Stimulated activated CD8-positive, alpha-beta memory T cell treated with anti-CD3 and anti-CD28 coated beads, Interleukin-4, amount 100 ng/mL, for 24 hours (primary cell): ENCODE measurements around the gene ABHD6.
"Not testable (repeated sequence)": the region's sequence is repeated elsewhere in the genome, so short reads cannot be mapped to it uniquely, and the experiment has no call there.

Source experiments
- DNase-seq: peaks from one replicate; pipeline ENCODE4 v3.0.0-alpha.2; 2020; ENCODE audit warnings: low read depth

Gene ABHD6

DNA sequence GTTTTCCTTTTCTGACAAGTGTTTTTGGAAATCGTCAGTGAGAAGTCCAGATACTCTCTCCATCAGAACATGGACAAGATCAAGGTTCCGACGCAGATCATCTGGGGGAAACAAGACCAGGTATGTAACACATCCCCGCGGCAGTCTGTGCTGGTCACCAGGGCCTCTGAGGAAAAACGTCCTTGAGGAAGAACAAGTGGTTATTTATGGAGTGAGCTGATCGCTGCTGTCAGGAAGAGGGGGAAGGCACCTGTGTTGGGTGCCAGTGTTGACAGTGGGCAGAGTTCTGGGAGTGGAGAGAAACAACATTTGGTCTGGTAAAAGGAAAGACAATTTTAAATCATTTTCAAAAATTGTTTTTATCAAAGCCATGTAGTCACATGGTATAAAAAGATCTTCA is 47.7 kb downstream of the ABHD6 start:
- no peak for DNase-seq

DNA sequence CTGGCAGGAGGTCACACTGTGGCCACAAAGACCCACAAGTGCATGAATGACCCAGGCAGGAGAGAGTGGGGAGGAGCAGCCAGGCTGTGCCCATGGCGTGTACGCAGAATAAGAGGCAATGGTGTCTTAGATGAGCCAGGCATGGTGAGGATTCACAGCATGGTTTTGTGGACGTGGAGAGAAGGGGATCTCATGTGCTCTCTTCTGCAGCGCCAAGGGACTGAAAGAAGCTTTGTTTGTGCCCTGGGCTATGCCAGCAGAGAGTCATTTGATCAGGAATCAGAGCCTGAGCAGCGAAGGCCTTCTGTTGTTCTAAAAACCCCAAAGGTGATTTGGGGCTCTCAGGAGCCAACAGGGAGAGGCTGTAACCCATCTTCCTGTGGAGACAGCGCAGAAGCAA is 49.8 kb downstream of the ABHD6 start:
- no peak for DNase-seq

DNA sequence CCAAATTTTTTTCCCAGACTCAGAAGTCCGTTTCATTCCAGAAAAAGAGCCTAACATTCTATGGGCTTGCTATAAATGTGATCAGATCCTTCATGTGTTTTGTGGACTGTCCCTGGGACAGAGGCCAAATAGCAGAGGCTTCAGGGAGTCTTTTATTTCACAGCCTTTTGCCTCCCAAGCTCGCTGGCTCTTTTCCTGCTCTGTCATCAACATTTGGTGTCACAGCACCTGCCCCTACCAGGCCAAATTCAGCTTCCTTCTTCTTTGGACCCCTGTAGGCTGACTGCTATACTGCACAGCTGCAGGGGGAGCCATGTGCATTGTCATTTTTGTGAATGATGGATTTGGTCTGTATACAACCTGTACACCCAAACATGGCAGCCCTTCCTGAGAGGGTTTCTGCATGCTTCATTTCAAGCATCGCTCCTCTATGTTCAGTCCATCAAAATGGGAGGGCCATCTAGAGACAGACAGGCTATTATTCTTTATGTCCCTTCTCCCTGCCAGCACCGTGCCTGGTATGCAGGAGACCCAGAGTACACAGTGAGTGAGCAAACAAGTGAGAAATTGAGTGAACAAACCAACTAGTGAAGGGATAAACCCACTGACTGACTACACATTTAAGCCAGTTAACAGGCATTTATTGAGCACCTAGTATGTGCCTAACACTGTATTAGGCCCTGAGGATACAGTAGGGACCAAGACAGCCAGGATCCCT is 50.6 kb downstream of the ABHD6 start:
- DNase-seq, result no peak

DNA sequence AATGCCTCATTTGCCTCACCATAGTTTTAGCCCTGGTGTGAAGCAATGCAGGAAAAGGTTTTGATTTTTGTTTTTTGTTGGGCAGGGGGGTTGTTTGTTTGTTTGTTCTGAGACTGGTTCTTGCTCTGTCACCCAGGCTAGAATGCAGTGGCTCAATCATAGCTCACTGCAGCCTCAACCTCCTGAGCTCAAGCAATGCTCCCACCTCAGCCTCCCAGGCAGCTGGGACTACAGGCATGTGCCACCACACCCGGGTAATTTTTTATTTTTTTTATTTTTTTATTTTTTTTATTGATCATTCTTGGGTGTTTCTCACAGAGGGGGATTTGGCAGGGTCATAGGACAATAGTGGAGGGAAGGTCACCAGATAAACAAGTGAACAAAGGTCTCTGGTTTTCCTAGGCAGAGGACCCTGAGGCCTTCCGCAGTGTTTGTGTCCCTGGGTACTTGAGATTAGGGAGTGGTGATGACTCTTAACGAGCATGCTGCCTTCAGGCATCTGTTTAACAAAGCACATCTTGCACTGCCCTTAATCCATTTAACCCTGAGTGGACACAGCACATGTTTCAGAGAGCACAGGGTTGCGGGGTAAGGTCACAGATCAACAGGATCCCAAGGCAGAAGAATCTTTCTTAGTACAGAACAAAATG is 51.5 kb downstream of the ABHD6 start:
- not testable (repeated sequence) for DNase-seq

DNA sequence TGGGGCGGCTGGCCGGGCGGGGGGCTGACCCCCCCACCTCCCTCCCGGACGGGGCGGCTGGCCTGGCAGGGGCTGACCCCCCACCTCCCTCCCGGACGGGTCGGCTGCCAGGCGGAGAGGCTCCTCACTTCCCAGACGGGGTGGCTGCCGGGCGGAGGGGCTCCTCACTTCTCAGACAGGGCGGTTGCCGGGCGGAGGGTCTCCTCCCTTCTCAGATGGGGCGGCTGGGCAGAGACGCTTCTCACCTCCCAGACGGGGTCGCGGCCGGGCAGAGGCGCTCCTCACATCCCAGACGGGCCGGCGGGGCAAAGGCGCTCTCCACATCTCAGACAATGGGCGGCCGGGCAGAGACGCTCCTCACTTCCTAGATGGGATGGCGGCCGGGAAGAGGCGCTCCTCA is 52.9 kb downstream of the ABHD6 start:
- not testable (repeated sequence) for DNase-seq

DNA sequence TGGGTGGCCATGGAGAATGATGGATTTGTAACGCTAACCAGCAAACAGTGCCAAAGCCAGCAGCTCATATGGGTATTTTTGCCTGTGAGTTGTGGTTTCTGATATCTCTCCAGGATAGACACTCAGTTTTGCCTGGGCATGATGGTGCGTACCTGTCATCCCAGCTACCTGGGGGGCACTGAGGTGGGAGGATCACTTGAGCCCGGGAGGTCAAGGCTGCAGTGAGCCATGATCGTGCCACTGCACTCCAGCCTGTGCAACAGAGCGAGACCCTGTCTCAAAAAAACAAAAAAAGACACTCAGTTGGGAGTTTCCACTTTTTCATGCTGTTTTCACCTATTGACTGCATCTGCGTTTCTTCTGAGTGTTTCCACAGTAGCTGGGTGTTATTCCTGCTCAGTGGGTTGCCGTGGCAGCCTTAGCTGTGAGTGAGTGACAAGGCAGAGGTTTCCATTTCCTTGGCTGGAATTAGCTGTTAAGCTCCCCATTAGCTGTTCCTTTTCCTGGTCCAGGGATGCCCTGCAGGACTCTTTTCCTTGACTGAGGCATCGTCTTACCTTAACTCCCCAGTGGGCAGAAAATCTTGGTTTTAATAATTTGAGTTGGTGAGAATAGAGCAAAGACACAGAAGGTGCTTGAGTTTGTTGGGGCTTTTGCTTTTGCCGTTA is 54.2 kb downstream of the ABHD6 start:
- DNase-seq, result no peak

DNA sequence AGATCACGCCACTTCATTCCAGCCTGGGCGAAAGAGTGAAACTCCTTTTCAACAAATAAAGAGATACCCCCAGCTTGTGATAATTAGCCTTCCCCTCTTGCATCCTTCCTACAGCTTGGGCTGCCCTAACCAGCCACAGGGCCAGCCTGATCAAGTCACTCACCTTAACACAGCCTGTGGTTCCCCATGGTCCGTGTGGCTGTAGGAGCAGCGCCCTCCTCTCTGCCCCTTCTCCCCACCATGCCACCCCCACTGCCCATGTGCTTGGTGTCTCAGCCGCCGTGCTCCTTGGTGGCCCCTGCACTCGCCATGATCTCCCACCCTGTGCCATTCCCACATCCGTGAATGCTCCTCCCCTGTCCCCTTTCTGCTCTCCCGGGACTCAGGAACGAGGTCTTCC is 55.3 kb downstream of the ABHD6 start:
- no peak for DNase-seq

DNA sequence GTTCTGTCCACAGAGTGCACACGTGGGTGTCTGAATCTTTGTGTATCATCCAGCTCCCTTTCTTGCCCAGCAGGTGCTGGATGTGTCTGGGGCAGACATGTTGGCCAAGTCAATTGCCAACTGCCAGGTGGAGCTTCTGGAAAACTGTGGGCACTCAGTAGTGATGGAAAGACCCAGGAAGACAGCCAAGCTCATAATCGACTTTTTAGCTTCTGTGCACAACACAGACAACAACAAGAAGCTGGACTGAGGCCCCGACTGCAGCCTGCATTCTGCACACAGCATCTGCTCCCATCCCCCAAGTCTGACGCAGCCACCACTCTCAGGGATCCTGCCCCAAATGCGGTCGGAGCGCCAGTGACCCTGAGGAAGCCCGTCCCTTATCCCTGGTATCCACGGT is 55.9 kb downstream of the ABHD6 start:
- no peak for DNase-seq

DNA sequence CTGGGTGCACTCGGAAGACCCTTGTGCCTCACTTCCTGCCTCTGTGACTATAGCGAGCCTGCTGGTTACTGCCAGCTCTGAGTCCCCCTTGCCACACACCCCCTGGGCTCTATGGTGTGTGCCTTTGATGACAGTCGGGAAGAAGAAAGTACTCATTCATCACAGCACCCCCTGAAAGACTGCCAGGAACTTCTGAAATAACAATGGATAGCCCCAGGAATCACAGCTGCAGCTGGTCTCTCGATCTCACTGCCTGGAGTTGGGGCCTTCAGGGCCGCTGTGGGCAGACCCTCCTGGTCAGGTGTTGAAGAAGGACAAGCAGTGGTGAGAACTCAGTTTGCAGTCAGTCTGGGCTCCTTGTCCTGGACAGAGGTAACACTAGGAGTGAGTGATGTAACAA is 58.7 kb downstream of the ABHD6 start:
- no peak for DNase-seq

DNA sequence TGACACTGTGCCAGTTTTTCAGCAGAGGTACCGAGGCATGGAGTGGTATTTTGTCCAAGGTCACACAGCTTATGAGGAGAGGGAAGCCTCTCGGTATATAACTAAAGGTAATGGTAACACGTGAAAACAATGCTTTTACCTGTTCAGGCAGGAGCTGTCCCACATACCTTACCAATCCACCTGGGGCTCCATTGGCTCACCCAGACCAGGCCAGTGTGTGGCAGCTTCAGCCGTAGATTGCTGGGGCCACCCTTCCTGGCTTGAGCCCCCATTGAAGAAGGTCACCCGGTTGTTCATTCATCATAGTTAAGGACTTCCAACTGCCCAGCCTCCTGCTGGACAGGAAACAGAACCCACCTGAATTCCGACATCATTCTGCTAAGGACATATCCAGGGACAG is 59.3 kb downstream of the ABHD6 start:
- DNase-seq, result no peak

DNA sequence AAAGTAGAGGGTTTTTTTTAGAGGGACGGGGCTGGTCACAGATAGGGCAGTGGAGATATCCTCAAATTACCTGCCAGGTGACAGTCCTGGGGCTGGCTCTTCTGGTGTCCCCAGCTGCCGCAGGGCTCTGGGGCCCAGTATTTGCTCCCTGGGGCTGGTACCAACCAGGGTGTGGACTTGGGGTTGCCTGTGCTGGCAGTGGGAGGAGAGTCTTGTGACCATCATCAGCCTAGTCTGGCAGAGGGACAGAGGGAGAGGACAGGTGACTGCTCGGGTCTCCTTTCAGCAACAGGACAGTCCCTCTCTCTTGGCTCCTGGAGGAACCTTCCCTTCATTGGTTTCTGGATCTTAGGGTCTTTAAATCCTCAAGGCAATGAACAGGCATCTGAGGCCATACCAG is 60.6 kb downstream of the ABHD6 start:
- DNase-seq, result no peak

DNA sequence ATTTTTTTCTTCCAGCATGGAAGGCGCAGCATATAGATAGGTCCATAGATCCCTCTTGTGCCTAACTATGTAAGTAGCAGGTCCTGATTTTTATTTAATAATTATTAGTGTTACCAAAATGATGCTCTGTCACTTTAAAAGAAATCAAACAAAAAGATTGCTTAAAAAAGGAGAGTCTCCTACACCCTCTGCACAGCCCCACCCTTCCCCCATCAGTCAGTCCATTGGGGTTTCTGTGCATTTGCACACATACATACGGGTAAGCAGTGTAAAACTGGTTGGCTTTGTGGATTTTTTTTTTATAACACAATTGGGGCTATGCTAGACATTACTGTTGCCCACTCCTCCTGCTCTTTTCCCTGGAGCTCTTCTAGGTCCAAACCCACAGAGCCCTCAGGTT is 61.5 kb downstream of the ABHD6 start:
- no peak for DNase-seq

DNA sequence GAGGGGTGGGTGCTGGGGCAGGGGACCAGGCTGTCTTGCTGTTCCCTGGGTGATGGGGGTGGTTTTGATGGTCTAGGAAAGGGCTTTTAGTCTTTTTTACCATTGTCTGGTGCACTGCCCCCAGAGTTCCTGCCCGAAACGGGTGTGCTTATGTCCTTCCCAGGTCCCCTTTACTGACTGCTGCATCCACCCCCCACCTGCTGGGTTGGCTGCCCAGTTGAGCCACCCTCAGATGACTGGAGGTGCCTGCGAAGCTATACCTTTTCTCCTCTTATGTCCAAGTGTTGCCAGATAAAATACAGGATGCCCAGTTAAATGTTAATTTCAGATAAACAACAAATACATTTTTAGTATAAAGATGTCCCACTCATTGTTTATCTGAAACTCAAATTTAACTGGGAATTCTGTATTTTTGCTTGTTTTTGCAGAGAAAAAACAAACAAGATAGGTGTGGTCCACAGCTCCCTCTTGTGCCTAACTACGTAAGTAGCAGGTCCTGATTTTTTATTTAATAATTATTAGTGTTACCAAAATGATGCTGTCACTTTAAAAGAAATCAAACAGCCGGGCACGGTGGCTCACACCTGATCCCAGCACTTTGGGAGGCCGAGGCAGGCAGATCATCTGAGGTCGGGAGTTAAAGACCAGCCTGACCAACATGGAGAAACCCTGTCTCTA is 62.4 kb downstream of the ABHD6 start:
- DNase-seq, result no peak

DNA sequence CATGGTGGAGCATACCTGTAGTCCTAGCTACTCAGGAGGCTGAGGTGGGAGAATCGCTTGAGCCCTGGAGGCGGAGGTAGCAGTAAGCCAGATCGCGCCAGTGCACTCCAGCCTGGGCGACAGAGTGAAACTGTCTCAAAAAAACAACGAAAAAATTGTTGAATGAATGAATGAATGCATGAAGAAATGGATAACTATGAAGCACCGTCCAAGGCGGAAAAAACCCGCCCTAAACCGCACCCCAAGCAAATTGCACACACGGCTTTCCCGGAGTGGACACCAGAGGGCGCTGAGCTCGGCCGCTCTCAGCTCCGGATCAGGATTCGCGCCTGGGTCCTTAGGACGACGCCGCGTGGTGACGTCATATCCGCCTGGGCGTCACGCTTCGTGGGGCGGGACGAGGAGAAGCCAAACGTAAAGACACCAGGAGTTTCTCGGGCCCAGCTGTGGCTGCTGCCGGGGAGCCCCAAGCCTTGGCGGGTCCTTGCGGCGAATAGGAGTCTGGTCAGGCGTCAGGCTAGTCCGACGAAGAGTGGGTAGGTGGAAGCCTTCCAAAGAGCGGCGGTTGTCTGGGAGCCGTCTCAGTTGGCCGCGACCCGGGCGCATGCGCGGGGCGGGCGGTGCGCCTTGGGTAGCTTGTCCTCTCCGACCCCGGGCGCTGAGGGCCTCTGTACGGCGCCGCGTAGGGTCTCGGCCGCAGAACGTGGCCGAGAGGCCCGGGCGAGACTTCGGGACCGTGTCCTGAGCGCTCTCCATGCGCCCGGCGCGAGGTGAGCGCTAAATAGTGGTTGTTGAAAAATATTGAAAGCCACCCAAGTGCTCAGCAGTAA is 68.5 kb downstream of the ABHD6 start, which contains the start of the genes HTD2 and RPP14:
HTD2 (plus strand) TSS at position 639 of the 830 bp plus-strand sequence. CDS start 11,094 bp downstream, outside the sequence.
RPP14 (plus strand) TSS at position 364 of the 830 bp plus-strand sequence. CDS start 4,085 bp downstream, outside the sequence.
- DNase-seq, result peak; percentile 99

DNA sequence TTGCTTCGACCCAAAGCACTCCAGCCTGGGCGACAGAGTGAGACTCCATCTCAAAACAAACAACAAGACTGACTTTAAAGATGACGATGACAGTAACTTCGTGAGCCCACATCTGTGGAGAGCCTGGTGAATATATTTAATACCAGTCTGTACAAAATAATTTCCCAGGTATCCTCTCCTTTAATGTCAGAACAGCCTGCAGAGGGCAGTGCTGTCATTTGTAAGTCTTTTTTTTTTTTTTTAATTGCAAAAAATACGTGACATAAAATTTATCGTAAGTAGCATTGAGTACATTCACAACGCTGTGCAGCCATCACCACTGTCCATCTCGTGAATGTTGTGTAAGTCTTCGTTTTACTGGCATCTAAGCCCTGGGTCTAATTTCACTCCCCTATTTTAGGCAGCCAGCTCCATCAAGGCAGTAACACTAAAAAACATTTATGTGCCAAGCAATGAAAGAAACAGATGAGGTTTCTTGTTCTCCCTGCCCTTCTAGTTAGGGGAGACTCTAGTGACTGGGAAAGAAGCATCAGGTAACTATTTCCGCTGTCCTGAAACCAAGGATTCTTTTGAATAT is 70.1 kb downstream of the ABHD6 start:
- no peak for DNase-seq

DNA sequence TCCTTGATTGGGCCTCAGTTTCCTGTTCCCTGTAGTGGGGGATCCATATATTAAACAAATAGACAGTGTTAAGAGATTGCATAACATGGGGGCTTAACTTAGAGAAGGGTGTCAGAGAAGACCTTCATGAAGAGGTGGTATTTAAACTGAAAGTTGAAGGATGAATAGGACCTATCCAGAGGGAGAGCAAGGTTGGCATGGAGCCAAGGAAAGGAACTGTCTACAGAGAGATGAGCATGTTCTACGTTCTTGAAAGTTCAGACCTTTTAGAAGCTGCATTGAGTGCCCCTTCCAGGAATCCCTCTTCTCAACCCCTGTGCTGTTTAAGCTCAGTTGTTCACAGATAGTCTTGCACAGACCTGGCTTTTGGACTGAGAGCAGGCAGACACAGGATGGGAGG is 71.1 kb downstream of the ABHD6 start:
- DNase-seq, result no peak

DNA sequence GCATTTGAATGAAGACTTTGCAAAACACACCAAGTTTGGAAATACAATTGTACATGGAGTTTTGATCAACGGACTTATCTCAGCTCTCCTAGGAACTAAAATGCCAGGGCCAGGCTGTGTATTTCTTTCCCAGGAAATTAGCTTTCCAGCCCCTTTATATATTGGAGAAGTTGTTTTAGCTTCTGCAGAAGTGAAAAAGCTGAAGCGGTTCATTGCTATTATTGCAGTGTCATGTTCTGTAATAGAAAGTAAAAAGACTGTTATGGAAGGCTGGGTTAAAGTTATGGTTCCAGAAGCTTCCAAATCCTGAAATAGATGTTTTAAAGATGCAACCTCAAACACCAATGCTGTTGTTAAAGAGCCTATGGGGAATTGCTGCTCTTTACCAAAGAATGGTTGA is 80.2 kb downstream of the ABHD6 start:
- DNase-seq, result no peak

DNA sequence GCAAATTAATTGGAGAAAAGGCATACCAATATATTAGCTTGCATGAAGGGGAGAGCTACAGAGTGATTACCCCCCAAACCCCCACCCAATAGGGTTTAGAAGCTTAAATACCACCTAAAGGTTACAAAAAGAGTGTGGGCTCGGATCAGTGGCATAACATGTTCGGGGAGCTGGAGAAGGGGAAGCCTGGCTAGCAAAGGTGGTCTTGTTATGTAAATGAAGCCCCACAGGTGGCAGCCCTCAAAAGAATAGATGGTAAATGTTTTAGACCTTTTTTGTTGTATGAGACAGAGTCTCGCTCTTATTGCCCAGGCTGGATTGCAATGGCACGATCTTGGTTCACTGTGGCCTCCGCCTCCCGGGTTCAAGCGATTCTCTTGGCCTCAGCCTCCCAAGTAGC is 84.2 kb downstream of the ABHD6 start:
- DNase-seq, result no peak

DNA sequence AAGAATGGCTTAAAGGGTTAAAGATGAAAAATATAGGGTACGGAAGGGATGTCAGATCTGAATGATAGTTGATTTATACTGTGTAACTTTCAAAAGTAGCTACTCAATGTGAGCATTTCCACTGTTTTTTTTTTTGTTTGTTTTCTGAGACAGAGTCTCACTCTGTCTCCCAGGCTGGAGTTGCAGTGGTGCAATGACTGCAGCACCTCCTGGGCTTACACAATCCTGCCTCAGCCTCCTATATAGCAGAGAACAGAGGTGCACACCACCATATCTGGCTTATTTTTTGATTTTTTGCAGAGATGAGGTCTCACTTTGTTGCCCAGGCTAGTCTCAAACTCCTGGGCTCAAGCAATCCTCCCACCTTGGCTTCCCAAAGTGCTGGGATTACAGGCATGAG is 85.2 kb downstream of the ABHD6 start:
- DNase-seq, result no peak

DNA sequence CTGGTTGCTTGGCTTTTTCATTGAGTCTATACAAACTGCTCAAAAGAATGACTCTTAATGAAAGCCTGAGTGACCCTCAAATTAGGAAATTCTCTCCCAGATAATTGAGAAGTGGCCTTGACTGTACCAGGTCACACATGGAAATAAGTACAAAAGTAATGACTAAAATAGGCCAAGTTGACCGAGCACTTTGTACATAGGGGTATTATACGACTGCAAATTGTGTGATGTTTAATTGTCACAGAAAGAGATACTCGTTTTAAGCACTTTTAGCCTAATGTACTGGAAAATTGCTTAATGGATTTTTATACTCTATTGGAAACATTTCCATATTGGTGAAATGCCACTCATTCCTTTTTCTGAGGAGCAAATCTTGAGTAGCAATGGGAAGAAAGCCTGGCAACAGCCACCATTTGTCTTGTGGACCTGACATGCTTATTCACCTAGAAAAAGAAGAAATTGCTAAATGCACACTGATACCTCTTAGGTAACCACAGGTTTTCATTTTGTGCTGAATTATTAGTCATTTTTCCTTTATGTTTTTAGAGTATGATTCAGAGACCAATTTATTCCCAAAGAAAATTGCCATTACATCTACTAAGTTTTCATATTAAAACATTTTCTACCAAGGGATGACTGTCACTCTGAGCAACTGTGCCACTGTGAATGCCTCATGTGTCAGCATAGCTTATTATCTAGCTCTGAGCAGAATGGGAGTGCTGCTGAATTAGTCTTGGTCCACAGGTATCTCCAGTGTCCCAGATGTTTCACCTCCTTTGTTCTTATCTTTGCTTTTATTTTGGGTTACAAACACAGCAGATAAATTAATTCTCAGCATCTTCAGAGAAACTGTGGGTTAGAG is 86.2 kb downstream of the ABHD6 start:
- DNase-seq, result no peak
